Neural progenitor cell (in vitro differentiated cells): Measurements from ENCODE around the gene ANTXR1.

ENCODE experiments used
- EZH2 ChIP-seq: fragments of 200-600 bp; sonication (generic); IDR thresholded peaks from 2 replicates; pipeline ENCODE4 v1.6.1; 2017; ENCODE audit warnings: antibody characterized with exemption, mild to moderate bottlenecking, moderate library complexity
- EZH2phosphoT487 ChIP-seq: fragments of 200-600 bp; sonication (generic); IDR thresholded peaks from 2 replicates; pipeline ENCODE4 v1.6.1; 2017; ENCODE audit warnings: antibody characterized with exemption
- TF ChIP-seq, protein P1 (sequence below): fragments of 200-600 bp; sonication (generic); IDR thresholded peaks from 2 replicates; pipeline ENCODE4 v1.5.1; 2017; ENCODE audit warnings: antibody characterized with exemption, mild to moderate bottlenecking

GRCh38 chr2:69279931-69280681 is 267.1 kb downstream of the ANTXR1 start:
- TF ChIP-seq EZH2, result no peak
- TF ChIP-seq, protein P1, sequence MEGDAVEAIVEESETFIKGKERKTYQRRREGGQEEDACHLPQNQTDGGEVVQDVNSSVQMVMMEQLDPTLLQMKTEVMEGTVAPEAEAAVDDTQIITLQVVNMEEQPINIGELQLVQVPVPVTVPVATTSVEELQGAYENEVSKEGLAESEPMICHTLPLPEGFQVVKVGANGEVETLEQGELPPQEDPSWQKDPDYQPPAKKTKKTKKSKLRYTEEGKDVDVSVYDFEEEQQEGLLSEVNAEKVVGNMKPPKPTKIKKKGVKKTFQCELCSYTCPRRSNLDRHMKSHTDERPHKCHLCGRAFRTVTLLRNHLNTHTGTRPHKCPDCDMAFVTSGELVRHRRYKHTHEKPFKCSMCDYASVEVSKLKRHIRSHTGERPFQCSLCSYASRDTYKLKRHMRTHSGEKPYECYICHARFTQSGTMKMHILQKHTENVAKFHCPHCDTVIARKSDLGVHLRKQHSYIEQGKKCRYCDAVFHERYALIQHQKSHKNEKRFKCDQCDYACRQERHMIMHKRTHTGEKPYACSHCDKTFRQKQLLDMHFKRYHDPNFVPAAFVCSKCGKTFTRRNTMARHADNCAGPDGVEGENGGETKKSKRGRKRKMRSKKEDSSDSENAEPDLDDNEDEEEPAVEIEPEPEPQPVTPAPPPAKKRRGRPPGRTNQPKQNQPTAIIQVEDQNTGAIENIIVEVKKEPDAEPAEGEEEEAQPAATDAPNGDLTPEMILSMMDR, result no peak
- no peak for TF ChIP-seq EZH2phosphoT487
